ENCODE results near the gene SF3B1.
"Not testable (repeated sequence)": the region's sequence is repeated elsewhere in the genome, so short reads cannot be mapped to it uniquely, and the experiment has no call there.

DNA sequence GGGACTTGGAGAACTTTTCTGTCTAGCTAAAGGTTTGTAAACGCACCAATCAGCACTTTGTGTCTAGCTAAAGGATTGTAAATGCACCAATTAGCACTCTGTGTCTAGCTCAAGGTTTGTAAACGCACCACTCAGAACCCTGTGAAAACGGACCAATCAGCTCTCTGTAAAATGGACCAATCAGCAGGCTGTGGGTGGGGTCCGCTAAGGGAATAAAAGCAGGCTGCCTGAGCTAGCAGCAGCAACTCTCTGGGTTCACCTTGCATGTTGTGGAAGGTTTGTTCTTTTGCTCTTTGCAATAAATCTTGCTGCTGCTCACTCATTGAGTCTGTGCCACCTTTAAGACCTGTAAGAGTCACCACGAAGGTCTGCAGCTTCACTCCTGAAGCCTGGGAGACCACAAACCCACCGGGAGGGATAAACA, 16.1 kb upstream of the SF3B1 start:
- TF ChIP-seq EZH2 (IDR thresholded peaks at IDR 0.05; ENCODE audit: borderline replicate concordance, insufficient read depth, low read depth, low read length, poor library complexity, severe bottlenecking); CTCF (IDR thresholded peaks at IDR 0.05): not testable (repeated sequence)
